OCI-LY7 (cell line): ENCODE data around the gene OBSL1. TPM values are rescaled to one million over a fixed set of nuclear protein-coding genes. Genes with fewer than 3 reads are reported as not detected.

Source experiments
- BruUV-seq: library from RNA; stranded (reverse); fragments of 400-500 nt; replicated peaks from 2 replicates; lab custom pipeline; 2021; lab: Mats Ljungman, UMichigan
- CTCF ChIA-PET: fragments of 300-600 bp; sonication (Branson Sonifier 250); formaldehyde crosslinking; loops from one replicate; lab custom pipeline; 2022; ENCODE audit warnings: antibody characterized with exemption; ENCODE audit not compliant: unreplicated experiment; lab: Charles Lee
- POLR2A ChIA-PET: fragments of 300-600 bp; sonication (Branson Sonifier 250); formaldehyde crosslinking; loops from one replicate; lab custom pipeline; 2022; ENCODE audit warnings: antibody characterized with exemption; lab: Charles Lee
- DNase-seq: peaks from one replicate; pipeline ENCODE4 v3.0.0-alpha.2; 2015; ENCODE audit warnings: low spot score
- H2AFZ ChIP-seq: fragments of 200-600 bp; sonication (generic), shearing (Covaris generic); 2 replicates; pipeline ENCODE4 v1.6.1; 2014; ENCODE audit warnings: mild to moderate bottlenecking, antibody characterized with exemption, low read length, moderate library complexity
- H3K27ac ChIP-seq: fragments of 200-600 bp; sonication (generic); 2 replicates; pipeline ENCODE4 v1.5.1; 2014; ENCODE audit warnings: mixed run types, low read depth, mild to moderate bottlenecking, moderate library complexity, low read length, inconsistent platforms; ENCODE audit not compliant: poor library complexity, severe bottlenecking
- H3K36me3 ChIP-seq: fragments of 200-600 bp; sonication (generic); 2 replicates; pipeline ENCODE4 v1.6.1; 2014; ENCODE audit warnings: mild to moderate bottlenecking, antibody characterized with exemption, low read length, moderate library complexity, mixed read lengths; ENCODE audit not compliant: insufficient read depth
- H3K4me1 ChIP-seq: fragments of 200-600 bp; sonication (generic); 2 replicates; pipeline ENCODE4 v1.5.1; 2014; ENCODE audit warnings: mild to moderate bottlenecking, low read length; ENCODE audit not compliant: insufficient read depth, poor library complexity, severe bottlenecking
- H3K4me2 ChIP-seq: fragments of 200-600 bp; sonication (generic); 2 replicates; pipeline ENCODE4 v1.6.1; 2014; ENCODE audit warnings: mild to moderate bottlenecking, low read length
- H3K4me3 ChIP-seq: fragments of 200-600 bp; sonication (generic); 2 replicates; pipeline ENCODE4 v1.5.1; 2014; ENCODE audit warnings: mild to moderate bottlenecking, low read depth, low read length; ENCODE audit not compliant: poor library complexity, severe bottlenecking
- H3K79me2 ChIP-seq: fragments of 200-600 bp; sonication (generic); 2 replicates; pipeline ENCODE4 v1.6.1; 2016; ENCODE audit warnings: low read depth, mild to moderate bottlenecking, low read length, moderate library complexity, mixed read lengths; ENCODE audit not compliant: insufficient read depth
- H3K9me2 ChIP-seq: fragments of 200-600 bp; sonication (generic); 2 replicates; pipeline ENCODE4 v1.6.1; 2016; ENCODE audit warnings: mild to moderate bottlenecking, low read length, mixed read lengths; ENCODE audit not compliant: insufficient read depth
- H3K9me3 ChIP-seq: fragments of 200-600 bp; sonication (generic); 2 replicates; pipeline ENCODE4 v1.6.1; 2014; ENCODE audit warnings: mild to moderate bottlenecking, mixed run types, low read length, mixed read lengths
- H4K20me1 ChIP-seq: fragments of 200-600 bp; sonication (generic); 2 replicates; pipeline ENCODE4 v1.6.1; 2014; ENCODE audit warnings: mild to moderate bottlenecking, antibody characterized with exemption, low read length, moderate library complexity, mixed read lengths; ENCODE audit not compliant: insufficient read depth
- CTCF ChIP-seq: fragments of 200-600 bp; sonication (generic); conservative IDR thresholded peaks from 2 replicates; pipeline ENCODE4 v1.5.1; 2014; ENCODE audit warnings: mild to moderate bottlenecking, antibody characterized with exemption, low read length, moderate library complexity, mixed read lengths
- EZH2phosphoT487 ChIP-seq: fragments of 200-600 bp; sonication (generic); IDR thresholded peaks from 2 replicates; pipeline ENCODE4 v1.6.1; 2018; ENCODE audit warnings: low read depth, borderline replicate concordance, mild to moderate bottlenecking, mixed run types, antibody characterized with exemption, low read length, moderate library complexity, mixed read lengths
- intact Hi-C: fragments of 100-400 bp; cut with micrococcal nuclease; formaldehyde crosslinking; loops from one replicate; pipeline ENCODE4 v1.10.0; 2022; ENCODE audit not compliant: unreplicated experiment
- total RNA-seq, 2 experiments: library from RNA; depleted of rRNA in 1 of 2; stranded (reverse); fragments of >200 nt in 1 of 2; shearing (Covaris generic) in 1 of 2; gene quantifications; 2 replicates each; pipeline ENCODE4 v1.2.3, GENCODE V29; 2014 to 2022

The OBSL1 gene
- total RNA-seq, 2 experiments from 2014 or later = 0.25 TPM; not detected in 1

- no peak for DNase-seq
- Histone ChIP-seq H3K4me1 (peaks cover 7% of the 10 kb centered on the region), H3K9me2 (no peaks in the 10 kb centered on the region), H3K36me3 (no peaks in the 10 kb centered on the region), H3K4me2 (no peak overlapping the region), H3K4me3 (no peak overlapping the region), H3K9me3 (no peaks in the 10 kb centered on the region), H3K79me2 (no peaks in the 10 kb centered on the region), H4K20me1 (no peaks in the 10 kb centered on the region), H2AFZ (no peak overlapping the region), H3K27ac (no peak overlapping the region)
- intact Hi-C loops = no loop called here
- BruUV-seq = no TSS peak
- CTCF ChIA-PET = no interaction called here
- POLR2A ChIA-PET = no interaction called here
- TF ChIP-seq CTCF (no peak), EZH2phosphoT487 (no peak)
These were observed 15.4 kb downstream of the OBSL1 start for GRCh38 chr2:219555956-219556355.

- no peak for TF ChIP-seq CTCF
- TF ChIP-seq EZH2phosphoT487 = no peak
- CTCF ChIA-PET = no interaction called here
- no peaks in the 10 kb centered on the region for H3K9me3 ChIP-seq
- BruUV-seq = no TSS peak
- no peaks in the 10 kb centered on the region for H3K79me2 ChIP-seq
- DNase-seq = no peak
- H3K4me3 ChIP-seq = no peak overlapping the region
- H3K27ac ChIP-seq = no peak overlapping the region
- POLR2A ChIA-PET = no interaction called here
- H3K9me2 ChIP-seq = no peaks in the 10 kb centered on the region
- intact Hi-C loops = no loop called here
- H3K4me2 ChIP-seq = no peak overlapping the region
- no peak overlapping the region for H2AFZ ChIP-seq
- H4K20me1 ChIP-seq = no peaks in the 10 kb centered on the region
- H3K36me3 ChIP-seq = no peaks in the 10 kb centered on the region
- peaks cover 7% of the 10 kb centered on the region for H3K4me1 ChIP-seq
These were observed 17.0 kb downstream of the OBSL1 start for GRCh38 chr2:219554350-219554749.

DNA sequence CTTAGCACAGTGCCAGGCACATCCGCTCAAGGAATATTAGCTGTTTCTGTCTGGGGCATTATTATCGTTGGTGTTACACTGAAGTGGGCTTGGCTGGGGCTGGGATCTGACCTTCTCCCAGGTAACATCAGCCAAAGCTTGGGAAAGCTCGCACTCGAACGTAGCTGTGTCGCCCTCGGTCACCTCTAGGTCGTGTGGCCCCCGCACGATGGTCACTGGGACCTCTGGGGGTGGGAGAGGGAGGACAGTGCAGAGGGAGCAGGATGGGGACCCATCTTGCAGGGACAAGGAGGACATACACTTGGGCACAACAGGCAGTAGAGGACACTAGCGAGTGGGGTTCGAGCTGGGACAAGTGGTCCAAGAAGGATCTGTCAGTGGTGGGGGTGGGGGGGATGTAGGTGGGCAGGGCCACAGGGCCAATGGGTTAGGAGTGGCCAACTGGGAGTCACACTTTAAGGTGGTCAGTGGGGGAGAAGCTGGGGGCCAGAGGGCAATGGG lies 17.8 kb downstream of the OBSL1 start:
- intact Hi-C loops = no loop called here
- ChIA-PET POLR2A (interaction anchor here (0.6 kb wide), 1 partner anchor 538 kb away, joined by 3 read pairs; no protein-coding TSS in a partner anchor), CTCF (interaction anchor here (0.6 kb wide), 1 partner anchor 54 kb away, joined by 4 read pairs; no protein-coding TSS in a partner anchor)
- H3K4me2 ChIP-seq = no peak overlapping the region
- no peak overlapping the region for H3K27ac ChIP-seq
- no peaks in the 10 kb centered on the region for H3K9me2 ChIP-seq
- no peak overlapping the region for H2AFZ ChIP-seq
- DNase-seq = no peak
- H3K4me1 ChIP-seq = peaks cover 7% of the 10 kb centered on the region
- no peaks in the 10 kb centered on the region for H4K20me1 ChIP-seq
- TF ChIP-seq EZH2phosphoT487 = no peak
- TF ChIP-seq CTCF = no peak
- BruUV-seq = no TSS peak
- H3K9me3 ChIP-seq = no peaks in the 10 kb centered on the region
- no peaks in the 10 kb centered on the region for H3K79me2 ChIP-seq
- no peaks in the 10 kb centered on the region for H3K36me3 ChIP-seq
- no peak overlapping the region for H3K4me3 ChIP-seq
